ENCODE results near the gene MBD5.

The MBD5 gene

DNA sequence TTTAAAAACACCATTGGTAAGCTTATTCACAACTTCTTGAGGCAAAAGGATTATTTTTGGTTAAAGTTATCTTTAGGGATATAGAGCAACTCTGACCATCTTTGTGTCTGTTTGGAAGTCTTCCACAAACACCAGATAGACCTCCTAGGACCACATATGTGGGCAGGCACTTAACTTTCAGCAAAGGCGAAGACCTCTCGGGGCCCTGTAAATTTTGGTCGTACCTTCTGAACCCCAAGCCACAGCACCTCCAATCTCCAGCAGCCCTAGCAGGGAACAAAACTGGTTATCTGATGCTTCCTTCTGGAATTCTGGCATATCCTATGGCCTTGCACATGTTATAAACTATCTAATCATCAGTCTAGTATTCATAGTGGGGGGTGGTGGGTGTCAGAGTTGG is 114.8 kb downstream of the MBD5 start:
- Histone ChIP-seq H3K9ac (no peak overlapping the region), H3K4me3 (ENCODE audit: low read depth, low read length) (no peak overlapping the region), H3K79me2 (peaks cover 7% of the 10 kb centered on the region), H3K27me3 (ENCODE audit: control insufficient read depth, insufficient read depth, low read length) (no peaks in the 10 kb centered on the region), H2AFZ (no peak overlapping the region), H3K27ac (no peak overlapping the region), H3K9me3 (ENCODE audit: control insufficient read depth, low read length) (no peaks in the 10 kb centered on the region), H3K36me3 (ENCODE audit: control insufficient read depth, insufficient read depth, low read length) (no peaks in the 10 kb centered on the region), H3K4me1 (no peaks in the 10 kb centered on the region), H3K4me2 (ENCODE audit: low read length) (no peak overlapping the region)
- TF ChIP-seq CTCF (IDR thresholded peaks at IDR 0.05), result no peak

- Histone ChIP-seq H3K36me3 (ENCODE audit: control insufficient read depth, insufficient read depth, low read length) (no peaks in the 10 kb centered on the region), H3K27me3 (ENCODE audit: control insufficient read depth, insufficient read depth, low read length) (no peaks in the 10 kb centered on the region), H3K9me3 (ENCODE audit: control insufficient read depth, low read length) (no peaks in the 10 kb centered on the region), H2AFZ (no peak overlapping the region), H3K4me2 (ENCODE audit: low read length) (no peak overlapping the region), H3K9ac (no peak overlapping the region), H3K27ac (no peak overlapping the region), H3K4me3 (ENCODE audit: low read depth, low read length) (no peak overlapping the region), H3K79me2 (peaks cover 7% of the 10 kb centered on the region), H3K4me1 (no peaks in the 10 kb centered on the region)
- no peak for TF ChIP-seq CTCF (IDR thresholded peaks at IDR 0.05)
Observed at GRCh38 chr2:148136441-148136840, 115.5 kb downstream of the MBD5 start.

DNA sequence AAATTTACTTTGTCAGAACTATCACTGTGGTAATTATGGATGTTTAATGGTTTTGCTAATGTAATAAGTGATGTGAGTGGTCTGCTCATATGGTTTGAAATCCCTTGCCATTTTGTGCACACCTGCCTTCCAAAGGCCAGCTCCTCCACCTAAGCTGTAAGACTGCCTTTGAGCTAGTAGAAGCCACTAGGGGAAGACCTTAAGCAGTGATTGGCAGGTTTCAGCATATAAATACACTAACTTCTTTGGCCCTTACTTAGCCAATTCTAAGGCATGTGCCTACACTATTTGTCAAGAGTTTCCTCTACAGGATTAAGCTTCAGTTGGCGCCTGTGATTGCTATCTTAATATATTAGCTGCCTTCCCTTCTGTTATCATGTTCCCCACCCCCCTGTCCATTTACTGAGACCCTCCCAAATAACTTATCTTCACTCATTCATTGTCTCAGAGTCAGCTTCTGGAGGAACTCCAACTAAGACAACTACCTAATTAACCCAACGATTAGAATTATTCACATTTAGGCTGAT is 141.1 kb downstream of the MBD5 start:
- H3K27ac ChIP-seq, result no peak overlapping the region
- no peaks in the 10 kb centered on the region for H3K36me3 ChIP-seq (ENCODE audit: control insufficient read depth, insufficient read depth, low read length)
- TF ChIP-seq CTCF (IDR thresholded peaks at IDR 0.05), result no peak
- no peaks in the 10 kb centered on the region for H3K27me3 ChIP-seq (ENCODE audit: control insufficient read depth, insufficient read depth, low read length)
- no peak overlapping the region for H2AFZ ChIP-seq
- H3K9ac ChIP-seq, result no peak overlapping the region
- H3K79me2 ChIP-seq, result no peaks in the 10 kb centered on the region
- peaks cover 3% of the 10 kb centered on the region for H3K4me1 ChIP-seq
- no peaks in the 10 kb centered on the region for H3K9me3 ChIP-seq (ENCODE audit: control insufficient read depth, low read length)
- H3K4me2 ChIP-seq (ENCODE audit: low read length), result no peak overlapping the region
- H3K4me3 ChIP-seq (ENCODE audit: low read depth, low read length), result no peak overlapping the region

DNA sequence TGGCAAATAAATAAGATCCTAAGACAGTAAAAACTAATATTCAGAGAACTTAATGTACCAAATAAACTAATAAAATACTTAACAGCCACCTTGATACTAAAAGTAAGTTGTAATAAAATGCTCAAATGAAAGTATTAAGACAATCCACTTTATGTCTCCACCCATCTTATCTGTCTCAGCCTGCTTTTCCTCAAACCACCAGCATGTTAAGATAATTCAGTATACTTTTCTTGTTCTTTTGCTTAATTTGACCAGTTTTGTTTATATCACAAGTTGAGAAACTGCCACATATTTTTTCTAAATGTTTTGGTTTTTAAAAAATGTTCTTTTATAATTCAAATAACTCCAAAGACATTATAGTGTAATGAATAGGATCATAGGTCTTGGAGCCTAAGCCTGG is 142.0 kb downstream of the MBD5 start:
- Histone ChIP-seq H3K9ac (no peak overlapping the region), H3K4me3 (ENCODE audit: low read depth, low read length) (no peak overlapping the region), H3K27ac (no peak overlapping the region), H3K79me2 (no peaks in the 10 kb centered on the region), H3K9me3 (ENCODE audit: control insufficient read depth, low read length) (no peaks in the 10 kb centered on the region), H2AFZ (no peak overlapping the region), H3K27me3 (ENCODE audit: control insufficient read depth, insufficient read depth, low read length) (no peaks in the 10 kb centered on the region), H3K4me2 (ENCODE audit: low read length) (no peak overlapping the region), H3K36me3 (ENCODE audit: control insufficient read depth, insufficient read depth, low read length) (no peaks in the 10 kb centered on the region), H3K4me1 (no peaks in the 10 kb centered on the region)
- no peak for TF ChIP-seq CTCF (IDR thresholded peaks at IDR 0.05)

DNA sequence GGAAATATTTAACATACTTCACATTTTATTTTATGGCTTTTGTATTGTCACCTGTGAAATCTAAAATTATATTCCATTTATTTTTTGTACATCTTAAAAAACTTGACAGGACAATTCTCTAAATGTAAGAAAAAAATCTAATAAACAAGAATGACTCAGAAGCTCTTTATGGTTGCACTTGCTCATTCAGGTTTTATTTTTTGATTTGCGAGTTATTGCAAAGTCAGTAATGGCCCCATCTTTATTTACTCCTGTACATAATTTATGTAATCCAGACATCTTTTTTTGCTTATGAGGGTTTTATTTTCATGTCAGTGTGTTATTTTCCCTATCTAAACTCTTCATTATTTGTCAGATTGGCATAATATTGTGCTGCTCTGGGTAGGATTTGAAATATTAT is 145.1 kb downstream of the MBD5 start:
- no peak overlapping the region for H3K27ac ChIP-seq
- no peak for TF ChIP-seq CTCF (IDR thresholded peaks at IDR 0.05)

More for the DNA sequence above, 145.1 kb downstream of the MBD5 start:
- no peak overlapping the region for H2AFZ ChIP-seq
- H3K79me2 ChIP-seq, result no peaks in the 10 kb centered on the region
- no peaks in the 10 kb centered on the region for H3K27me3 ChIP-seq (ENCODE audit: control insufficient read depth, insufficient read depth, low read length)
- no peaks in the 10 kb centered on the region for H3K36me3 ChIP-seq (ENCODE audit: control insufficient read depth, insufficient read depth, low read length)
- no peak overlapping the region for H3K4me3 ChIP-seq (ENCODE audit: low read depth, low read length)
- no peak overlapping the region for H3K9ac ChIP-seq
- no peaks in the 10 kb centered on the region for H3K9me3 ChIP-seq (ENCODE audit: control insufficient read depth, low read length)
- H3K4me1 ChIP-seq, result no peaks in the 10 kb centered on the region
- no peak overlapping the region for H3K4me2 ChIP-seq (ENCODE audit: low read length)
